ENCODE measurements around the gene PRX. TPM values are rescaled to one million over a fixed set of nuclear protein-coding genes. Genes with fewer than 3 reads are reported as not detected.

The PRX gene
- total and polyA plus RNA-seq, 4 donors, result 0.03 to 1.0 (median 0.52) TPM

- peaks cover 7 to 32% (median 19%) of the 10 kb centered on the region in 4 donors for H3K36me3 ChIP-seq (ENCODE audit: control insufficient read depth in 4 of 4, insufficient read depth in 3 of 4, low read depth in 1 of 4, low read length in 3 of 4)
- H3K9ac ChIP-seq (ENCODE audit: low read depth in 1 of 2, low read length in 2 of 2), result no peak overlapping the region
- no peak overlapping the region for H3K4me3 ChIP-seq (ENCODE audit: low read depth in 1 of 3, low read length in 3 of 3)
- no peaks in the 10 kb centered on the region for H3K4me1 ChIP-seq (ENCODE audit: control insufficient read depth in 4 of 4, insufficient read depth in 4 of 4, low read length in 3 of 4)
- no peaks in the 10 kb centered on the region for H3K9me3 ChIP-seq (ENCODE audit: control insufficient read depth in 4 of 4, low read length in 3 of 4)
- no peak overlapping the region for H3K27ac ChIP-seq (ENCODE audit: low read depth in 1 of 2, low read length in 2 of 2)
- DNase-seq (ENCODE audit: low spot score), result no peak
- 97% methylated on average over 4 of the region's 4 CpGs for WGBS
- H3K27me3 ChIP-seq (ENCODE audit: control insufficient read depth in 4 of 4, insufficient read depth in 4 of 4, low read length in 3 of 4), result no peaks in the 10 kb centered on the region
- TF ChIP-seq ZBTB33 (IDR thresholded peaks at IDR 0.05) (no peak), YY1 (IDR thresholded peaks at IDR 0.05) (no peak), GABPA (IDR thresholded peaks at IDR 0.05 in 1 of 2, conservative IDR thresholded peaks at IDR 0.05 in 1 of 2) (no peak), RAD21 (IDR thresholded peaks at IDR 0.05) (no peak), EGR1 (IDR thresholded peaks at IDR 0.05; ENCODE audit: low read depth in 2 of 2) (no peak), RXRA (IDR thresholded peaks at IDR 0.05) (no peak), SP1 (IDR thresholded peaks at IDR 0.05) (no peak), ATF3 (IDR thresholded peaks at IDR 0.05) (no peak), HNF4A (conservative IDR thresholded peaks at IDR 0.05) (no peak), JUND (IDR thresholded peaks at IDR 0.05) (no peak), TAF1 (conservative IDR thresholded peaks at IDR 0.05) (no peak)
These were observed 37.5 kb upstream of the PRX start for GRCh38 chr19:40450664-40451063.

GRCh38 chr19:40449506-40449905 is 36.3 kb upstream of the PRX start:
- no peak for DNase-seq (ENCODE audit: low spot score)
- no peaks in the 10 kb centered on the region for H3K27me3 ChIP-seq (ENCODE audit: control insufficient read depth in 4 of 4, insufficient read depth in 4 of 4, low read length in 3 of 4)
- no peaks in the 10 kb centered on the region for H3K9me3 ChIP-seq (ENCODE audit: control insufficient read depth in 4 of 4, low read length in 3 of 4)
- peaks cover 0 to 3% (median 3%) of the 10 kb centered on the region in 4 donors for H3K4me1 ChIP-seq (ENCODE audit: control insufficient read depth in 4 of 4, insufficient read depth in 4 of 4, low read length in 3 of 4)
- 93% methylated on average over 4 of the region's 4 CpGs for WGBS
- TF ChIP-seq NR2F2 (IDR thresholded peaks at IDR 0.05) (no peak), GABPA (IDR thresholded peaks at IDR 0.05 in 1 of 2, conservative IDR thresholded peaks at IDR 0.05 in 1 of 2) (no peak), CTCF (IDR thresholded peaks at IDR 0.05; ENCODE audit: low read depth, low read length, missing input control) (no peak), SP1 (IDR thresholded peaks at IDR 0.05) (no peak), RXRA (IDR thresholded peaks at IDR 0.05) (no peak), ATF3 (IDR thresholded peaks at IDR 0.05) (no peak), REST (IDR thresholded peaks at IDR 0.05) (no peak), RAD21 (IDR thresholded peaks at IDR 0.05) (no peak), FOXA2 (IDR thresholded peaks at IDR 0.05) (no peak), JUND (IDR thresholded peaks at IDR 0.05) (no peak), TAF1 (conservative IDR thresholded peaks at IDR 0.05) (no peak), ZBTB33 (IDR thresholded peaks at IDR 0.05) (no peak), YY1 (IDR thresholded peaks at IDR 0.05) (no peak), FOXA1 (IDR thresholded peaks at IDR 0.05) (no peak), HNF4G (IDR thresholded peaks at IDR 0.05) (no peak), MAX (IDR thresholded peaks at IDR 0.05) (no peak), HNF4A (conservative IDR thresholded peaks at IDR 0.05) (no peak), EGR1 (IDR thresholded peaks at IDR 0.05; ENCODE audit: low read depth in 2 of 2) (no peak)
- H3K36me3 ChIP-seq (ENCODE audit: control insufficient read depth in 4 of 4, insufficient read depth in 3 of 4, low read depth in 1 of 4, low read length in 3 of 4), result peaks cover 7 to 25% (median 19%) of the 10 kb centered on the region in 4 donors
- H3K27ac ChIP-seq (ENCODE audit: low read depth in 1 of 2, low read length in 2 of 2), result no peak overlapping the region
- no peak overlapping the region for H3K4me3 ChIP-seq (ENCODE audit: low read depth in 1 of 3, low read length in 3 of 3)
- H3K9ac ChIP-seq (ENCODE audit: low read depth in 1 of 2, low read length in 2 of 2), result no peak overlapping the region
